Lung (tissue), 12 donors: ENCODE data around the gene RSBN1. TPM values are rescaled to one million over a fixed set of nuclear protein-coding genes. Genes with fewer than 3 reads are reported as not detected.

Source experiments
- ATAC-seq: fragments of 200-7000 bp; cut with Tn5 transposase; one replicate; pipeline ENCODE4 v1.9.1; 2020; ENCODE audit warnings: moderate number of reproducible peaks; ENCODE audit not compliant: insufficient read depth, low FRiP score
- DNase-seq, 3 donors: peaks; one replicate each; pipeline ENCODE4 v3.0.0-alpha.2; 2013 to 2017
- H3K27ac ChIP-seq, 2 donors: one replicate each; pipeline ENCODE4 v1.5.1; 2013; ENCODE audit warnings: mild to moderate bottlenecking in 2 of 2, moderate library complexity in 2 of 2, control low read depth in 1 of 2, inconsistent platforms in 1 of 2, low read depth in 1 of 2, low read length in 1 of 2
- H3K27me3 ChIP-seq, 3 donors: one replicate each; pipeline ENCODE4 v1.5.1; 2013; ENCODE audit warnings: low read length in 2 of 3; ENCODE audit not compliant: control insufficient read depth in 3 of 3, insufficient read depth in 3 of 3
- H3K36me3 ChIP-seq, 4 donors: one replicate each; pipeline ENCODE4 v1.5.1; 2013; ENCODE audit warnings: low read length in 4 of 4, mild to moderate bottlenecking in 1 of 4, moderate library complexity in 1 of 4; ENCODE audit not compliant: control insufficient read depth in 4 of 4, insufficient read depth in 4 of 4
- H3K4me1 ChIP-seq, 5 donors: one replicate each; pipeline ENCODE4 v1.5.1; 2013; ENCODE audit warnings: low read length in 5 of 5, mild to moderate bottlenecking in 2 of 5, moderate library complexity in 1 of 5; ENCODE audit not compliant: control insufficient read depth in 5 of 5, insufficient read depth in 5 of 5
- H3K4me3 ChIP-seq: one replicate; pipeline ENCODE4 v1.5.1; 2013; ENCODE audit warnings: mild to moderate bottlenecking, control low read depth, moderate library complexity
- H3K9ac ChIP-seq, 2 donors: one replicate each; pipeline ENCODE4 v1.5.1; 2013; ENCODE audit warnings: low read length in 2 of 2, control low read depth in 1 of 2; ENCODE audit not compliant: insufficient read depth in 1 of 2
- H3K9me3 ChIP-seq, 4 donors: one replicate each; pipeline ENCODE4 v1.5.1; 2013; ENCODE audit warnings: low read length in 3 of 4, mild to moderate bottlenecking in 1 of 4, moderate library complexity in 1 of 4; ENCODE audit not compliant: control insufficient read depth in 4 of 4, insufficient read depth in 3 of 4
- WGBS, 2 donors: extraction: QIAGEN DNeasy Blood & Tissue Kit; methylation state at CpG; one replicate each; pipeline ENCODE4 v1.1.7; 2013; 5-methylcytosine and 5-hydroxymethylcytosine counted together
- polyA plus RNA-seq, 2 donors: library from polyadenylated mRNA; stranded (reverse); fragments of 200-250 nt; gene quantifications; one replicate each; pipeline ENCODE4 v1.2.1, GENCODE V29; 2013
- total RNA-seq, 2 donors: library from RNA; depleted of rRNA in 1 of 2; stranded (reverse); fragments of >200 nt in 1 of 2; gene quantifications; one replicate each; pipeline ENCODE4 v1.2.1, GENCODE V29; 2014 to 2021
- TF ChIP-seq, protein P1 (sequence below): IDR thresholded peaks from 2 replicates; pipeline ENCODE4 v1.5.1; 2012; ENCODE audit warnings: mild to moderate bottlenecking; ENCODE audit errors: control extremely low read depth, extremely low read depth
- donor health status: control.
- donor health status: control.
- donor health status: Bipolar disorder and iron deficiency.
- donor health status: healthy.
- donor health status: DM: yes; HTN: yes; CAD: no.

Gene RSBN1
- total and polyA plus RNA-seq, 4 donors: 4.4 to 39.0 (median 12.5) TPM

DNA sequence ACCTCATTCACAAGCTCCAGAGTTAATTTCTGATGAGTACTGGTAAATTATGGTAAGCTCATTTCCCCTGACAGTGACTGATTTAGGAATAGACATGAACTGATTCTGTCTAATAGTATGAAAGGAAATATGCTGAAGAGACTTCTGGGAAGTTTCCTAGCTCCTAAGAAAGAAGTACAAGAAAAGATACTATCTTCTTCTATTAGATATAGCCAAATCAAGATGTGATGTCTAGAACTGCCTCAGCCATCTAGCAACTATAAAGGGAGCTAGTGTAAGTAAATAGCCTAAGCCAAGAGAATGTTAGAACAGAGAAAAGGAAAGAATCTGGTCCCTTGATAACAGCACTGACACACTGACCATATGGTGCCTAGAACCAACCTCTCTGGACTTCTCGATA is 42.2 kb downstream of the RSBN1 start:
- TF ChIP-seq, protein P1, sequence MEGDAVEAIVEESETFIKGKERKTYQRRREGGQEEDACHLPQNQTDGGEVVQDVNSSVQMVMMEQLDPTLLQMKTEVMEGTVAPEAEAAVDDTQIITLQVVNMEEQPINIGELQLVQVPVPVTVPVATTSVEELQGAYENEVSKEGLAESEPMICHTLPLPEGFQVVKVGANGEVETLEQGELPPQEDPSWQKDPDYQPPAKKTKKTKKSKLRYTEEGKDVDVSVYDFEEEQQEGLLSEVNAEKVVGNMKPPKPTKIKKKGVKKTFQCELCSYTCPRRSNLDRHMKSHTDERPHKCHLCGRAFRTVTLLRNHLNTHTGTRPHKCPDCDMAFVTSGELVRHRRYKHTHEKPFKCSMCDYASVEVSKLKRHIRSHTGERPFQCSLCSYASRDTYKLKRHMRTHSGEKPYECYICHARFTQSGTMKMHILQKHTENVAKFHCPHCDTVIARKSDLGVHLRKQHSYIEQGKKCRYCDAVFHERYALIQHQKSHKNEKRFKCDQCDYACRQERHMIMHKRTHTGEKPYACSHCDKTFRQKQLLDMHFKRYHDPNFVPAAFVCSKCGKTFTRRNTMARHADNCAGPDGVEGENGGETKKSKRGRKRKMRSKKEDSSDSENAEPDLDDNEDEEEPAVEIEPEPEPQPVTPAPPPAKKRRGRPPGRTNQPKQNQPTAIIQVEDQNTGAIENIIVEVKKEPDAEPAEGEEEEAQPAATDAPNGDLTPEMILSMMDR: no peak
- DNase-seq: no peak
- peaks cover 10 to 15% (median 12%) of the 10 kb centered on the region in 4 donors for H3K36me3 ChIP-seq
- H3K27me3 ChIP-seq: no peaks in the 10 kb centered on the region
- no peak for ATAC-seq
- H3K4me3 ChIP-seq: no peak overlapping the region
- H3K4me1 ChIP-seq: peaks cover 0 to 4% (median 0%) of the 10 kb centered on the region in 5 donors
- 84 to 90% methylated on average over 1 of the region's 1 CpG for WGBS, 2 donors
- H3K9me3 ChIP-seq: no peaks in the 10 kb centered on the region
- H3K27ac ChIP-seq: no peak overlapping the region
- no peak overlapping the region for H3K9ac ChIP-seq

DNA sequence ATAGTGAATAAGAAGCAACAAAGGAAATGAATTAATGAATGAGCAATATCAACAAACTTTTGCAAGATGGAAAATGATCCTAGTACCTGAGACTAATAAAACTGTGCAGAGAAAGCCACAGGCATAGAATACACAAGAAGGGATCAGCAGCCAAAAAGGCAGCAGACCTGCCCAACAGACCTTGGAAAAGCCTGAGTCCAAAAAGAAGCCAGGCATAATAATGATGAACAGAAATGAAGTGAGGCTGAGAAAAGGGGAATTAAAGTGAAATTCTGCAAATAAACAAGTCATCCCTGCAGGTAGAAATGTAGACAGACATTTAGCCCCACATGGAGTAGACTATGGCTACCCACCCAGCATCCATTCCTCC is 42.7 kb downstream of the RSBN1 start:
- Histone ChIP-seq H3K36me3 (peaks cover 10 to 18% (median 11%) of the 10 kb centered on the region in 4 donors), H3K27me3 (no peaks in the 10 kb centered on the region), H3K9me3 (no peaks in the 10 kb centered on the region), H3K9ac (no peak overlapping the region), H3K4me3 (no peak overlapping the region), H3K4me1 (peaks cover 0 to 4% (median 0%) of the 10 kb centered on the region in 5 donors), H3K27ac (no peak overlapping the region)
- ATAC-seq (no peak), DNase-seq (no peak)
- TF ChIP-seq, protein P1: no peak

DNA sequence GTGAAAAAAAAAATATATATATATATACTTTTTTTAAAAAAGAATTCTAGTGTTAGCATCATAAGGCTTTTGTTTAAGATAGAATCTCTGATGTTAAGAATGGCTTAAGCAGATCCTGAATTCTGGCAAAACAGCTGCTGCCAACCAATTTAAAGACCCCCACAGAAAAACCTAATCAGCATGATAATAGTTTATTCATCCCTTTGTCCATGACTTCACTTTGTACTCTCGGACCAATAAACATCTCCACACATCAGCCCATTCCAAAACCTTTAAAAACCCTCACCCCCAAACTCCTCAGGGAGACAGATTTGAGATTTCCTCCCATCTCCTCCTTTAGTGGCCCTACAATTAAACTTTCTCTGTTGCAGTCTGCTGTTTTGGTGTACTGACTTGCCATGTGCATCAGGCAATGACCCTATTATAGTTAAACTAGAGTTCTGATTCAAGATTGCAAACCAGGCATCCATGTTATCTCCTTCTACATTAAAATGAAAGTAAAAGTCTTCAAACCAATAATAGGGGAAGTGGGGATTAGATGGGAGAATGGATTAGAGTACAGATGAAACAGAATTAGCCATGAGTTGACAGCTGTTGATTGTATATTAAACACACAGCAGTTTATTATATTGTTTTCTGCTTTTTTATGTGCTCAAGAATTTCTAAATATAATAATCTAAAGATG is 43.2 kb downstream of the RSBN1 start:
- ATAC-seq (no peak), DNase-seq (no peak)
- TF ChIP-seq, protein P1: no peak
- Histone ChIP-seq H3K9ac (no peak overlapping the region), H3K36me3 (peaks cover 9 to 18% (median 10%) of the 10 kb centered on the region in 4 donors), H3K27ac (no peak overlapping the region), H3K27me3 (no peaks in the 10 kb centered on the region), H3K4me3 (no peak overlapping the region), H3K9me3 (no peaks in the 10 kb centered on the region), H3K4me1 (peaks cover 0 to 4% (median 0%) of the 10 kb centered on the region in 5 donors)
- 88 to 92% methylated on average over 1 of the region's 1 CpG for WGBS, 2 donors
